ENCODE results near the gene SPINK4. TPM values are rescaled to one million over a fixed set of nuclear protein-coding genes. Genes with fewer than 3 reads are reported as not detected.

The SPINK4 gene
- total RNA-seq, 1 donor, result not detected

DNA sequence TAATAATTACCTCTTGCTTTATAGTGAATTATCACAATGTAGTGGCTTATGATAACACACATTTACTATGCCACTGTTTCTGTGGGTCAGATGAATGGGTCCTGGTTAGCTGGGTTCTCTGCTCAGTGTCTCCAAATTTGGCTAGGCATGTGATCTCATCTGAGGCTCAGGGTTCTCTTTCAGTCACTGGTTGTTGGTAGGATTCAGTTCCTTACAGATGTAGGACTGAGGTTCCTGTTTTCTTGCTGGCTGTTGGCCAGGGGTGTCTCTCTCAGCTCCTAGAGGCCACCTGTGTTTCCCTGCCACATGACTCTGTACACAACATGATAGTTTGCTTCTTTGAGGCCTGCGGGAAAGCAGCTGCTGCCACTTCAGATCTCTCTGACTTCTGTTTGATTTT, 57.5 kb downstream of the SPINK4 start:
- no peak overlapping the region for H3K4me3 ChIP-seq (ENCODE audit: low read depth, low read length)
- TF ChIP-seq, protein P1, sequence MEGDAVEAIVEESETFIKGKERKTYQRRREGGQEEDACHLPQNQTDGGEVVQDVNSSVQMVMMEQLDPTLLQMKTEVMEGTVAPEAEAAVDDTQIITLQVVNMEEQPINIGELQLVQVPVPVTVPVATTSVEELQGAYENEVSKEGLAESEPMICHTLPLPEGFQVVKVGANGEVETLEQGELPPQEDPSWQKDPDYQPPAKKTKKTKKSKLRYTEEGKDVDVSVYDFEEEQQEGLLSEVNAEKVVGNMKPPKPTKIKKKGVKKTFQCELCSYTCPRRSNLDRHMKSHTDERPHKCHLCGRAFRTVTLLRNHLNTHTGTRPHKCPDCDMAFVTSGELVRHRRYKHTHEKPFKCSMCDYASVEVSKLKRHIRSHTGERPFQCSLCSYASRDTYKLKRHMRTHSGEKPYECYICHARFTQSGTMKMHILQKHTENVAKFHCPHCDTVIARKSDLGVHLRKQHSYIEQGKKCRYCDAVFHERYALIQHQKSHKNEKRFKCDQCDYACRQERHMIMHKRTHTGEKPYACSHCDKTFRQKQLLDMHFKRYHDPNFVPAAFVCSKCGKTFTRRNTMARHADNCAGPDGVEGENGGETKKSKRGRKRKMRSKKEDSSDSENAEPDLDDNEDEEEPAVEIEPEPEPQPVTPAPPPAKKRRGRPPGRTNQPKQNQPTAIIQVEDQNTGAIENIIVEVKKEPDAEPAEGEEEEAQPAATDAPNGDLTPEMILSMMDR (IDR thresholded peaks at IDR 0.05; ENCODE audit: insufficient read depth, low read depth, low read length), result no peak
- DNase-seq (ENCODE audit: low read depth), result no peak

Other genes starting within 250 kb of the SPINK4 start
- gene APTX, start 238.5 kb upstream of the SPINK4 start, total RNA-seq, result 34.8 and 43.2 TPM in 2 replicates
- gene DNAJA1, start 214.9 kb upstream of the SPINK4 start, total RNA-seq, result 74.1 and 136 TPM in 2 replicates
- gene SMU1, start 163.5 kb upstream of the SPINK4 start, total RNA-seq, result 29.3 and 42.7 TPM in 2 replicates
- gene B4GALT1, start 72.8 kb upstream of the SPINK4 start, total RNA-seq, result 23.8 and 28.5 TPM in 2 replicates
- 9.1 and 21.6 TPM in 2 replicates for gene BAG1, start 24.5 kb downstream of the SPINK4 start, total RNA-seq
- gene CHMP5, start 24.9 kb downstream of the SPINK4 start, total RNA-seq, result 62.2 and 81.6 TPM in 2 replicates
- gene NFX1, start 50.3 kb downstream of the SPINK4 start, total RNA-seq, result 24.2 and 26.7 TPM in 2 replicates
- gene AQP7, start 162.4 kb downstream of the SPINK4 start, total RNA-seq, result not detected in 2 replicates
- gene AQP3, start 207.4 kb downstream of the SPINK4 start, total RNA-seq, result 0.86 and 0.97 TPM in 2 replicates
- 30.9 and 32.4 TPM in 2 replicates for gene NOL6, start 233.8 kb downstream of the SPINK4 start, total RNA-seq

Data from fibroblast of villous mesenchyme (primary cell).